Breast epithelium (tissue), 3 donors: ENCODE measurements around the gene LMTK2.

Source experiments
- CTCF ChIP-seq, 3 donors: fragments of 450-650 bp; IDR thresholded peaks; one replicate each; pipeline ENCODE4 v1.5.1; 2016 to 2017; ENCODE audit warnings: antibody characterized with exemption in 3 of 3, mild to moderate bottlenecking in 3 of 3, moderate library complexity in 3 of 3
- POLR2A ChIP-seq: fragments of 450-650 bp; IDR thresholded peaks from one replicate; pipeline ENCODE4 v1.6.1; 2016; ENCODE audit warnings: antibody characterized with exemption, mild to moderate bottlenecking, moderate library complexity
- POLR2AphosphoS5 ChIP-seq, 3 donors: sonication (generic); formaldehyde crosslinking; IDR thresholded peaks; one replicate each; pipeline ENCODE4 v1.6.1; 2017; ENCODE audit warnings: antibody characterized with exemption in 3 of 3

- TF ChIP-seq CTCF (IDR thresholded peaks at IDR 0.05) (peak; percentile 45), POLR2AphosphoS5 (IDR thresholded peaks at IDR 0.05) (no peak), POLR2A (no peak)
These were observed 134.5 kb downstream of the LMTK2 start for GRCh38 chr7:98240961-98241673.
